ENCODE measurements around the gene MAGI3. TPM values are rescaled to one million over a fixed set of nuclear protein-coding genes. Genes with fewer than 3 reads are reported as not detected.

The MAGI3 gene
- total RNA-seq, 1 experiment from 2014 or later = 27.6 TPM

DNA sequence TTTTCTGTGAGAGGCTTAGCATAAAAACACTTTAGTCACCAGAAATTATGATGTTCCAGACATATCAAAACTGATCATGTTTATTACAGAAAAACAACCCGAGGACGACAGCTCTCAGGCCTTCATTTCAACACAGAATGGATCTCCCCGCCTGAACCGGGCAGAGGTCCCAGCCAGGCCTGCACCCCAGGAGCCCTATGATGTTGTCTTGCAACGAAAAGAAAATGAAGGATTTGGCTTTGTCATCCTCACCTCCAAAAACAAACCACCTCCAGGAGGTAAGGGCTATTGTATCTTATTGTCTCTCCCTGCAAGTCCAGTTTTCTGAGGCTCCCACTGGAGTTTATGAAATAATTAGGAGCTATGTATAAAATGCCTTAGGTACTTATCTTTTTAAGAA lies 263.4 kb downstream of the MAGI3 start:
- H3K4me3 ChIP-seq (ENCODE audit: low read depth, low read length) = no peak overlapping the region
- no peak overlapping the region for H3K27ac Mint-ChIP-seq (ENCODE audit: unreplicated experiment)
- peaks cover 4% of the 10 kb centered on the region for H3K36me3 Mint-ChIP-seq (ENCODE audit: insufficient read depth, unreplicated experiment)
- H3K4me1 Mint-ChIP-seq (ENCODE audit: low read depth, unreplicated experiment) = no peaks in the 10 kb centered on the region
- intact Hi-C loops (cut with micrococcal nuclease; ENCODE audit: unreplicated experiment) = no loop called here
- ChIA-PET POLR2A (no interaction called here), CTCF (no interaction called here)
- no peak for DNase-seq
- H3K4me1 ChIP-seq = no peaks in the 10 kb centered on the region
- no peaks in the 10 kb centered on the region for H3K27me3 ChIP-seq (replicated peaks; ENCODE audit: control insufficient read depth, insufficient read depth, low read length)
- H3K36me3 ChIP-seq (ENCODE audit: control insufficient read depth, insufficient read depth, low read length) = no peaks in the 10 kb centered on the region
- no peak overlapping the region for H3K4me3 Mint-ChIP-seq (ENCODE audit: unreplicated experiment)
- no peaks in the 10 kb centered on the region for H3K9me3 Mint-ChIP-seq (ENCODE audit: unreplicated experiment)
- no TSS peak for BruUV-seq (replicated peaks)
- no peaks in the 10 kb centered on the region for H3K9me3 ChIP-seq
- H3K27me3 Mint-ChIP-seq (ENCODE audit: insufficient read depth, unreplicated experiment) = no peaks in the 10 kb centered on the region
- TF ChIP-seq, protein P1, sequence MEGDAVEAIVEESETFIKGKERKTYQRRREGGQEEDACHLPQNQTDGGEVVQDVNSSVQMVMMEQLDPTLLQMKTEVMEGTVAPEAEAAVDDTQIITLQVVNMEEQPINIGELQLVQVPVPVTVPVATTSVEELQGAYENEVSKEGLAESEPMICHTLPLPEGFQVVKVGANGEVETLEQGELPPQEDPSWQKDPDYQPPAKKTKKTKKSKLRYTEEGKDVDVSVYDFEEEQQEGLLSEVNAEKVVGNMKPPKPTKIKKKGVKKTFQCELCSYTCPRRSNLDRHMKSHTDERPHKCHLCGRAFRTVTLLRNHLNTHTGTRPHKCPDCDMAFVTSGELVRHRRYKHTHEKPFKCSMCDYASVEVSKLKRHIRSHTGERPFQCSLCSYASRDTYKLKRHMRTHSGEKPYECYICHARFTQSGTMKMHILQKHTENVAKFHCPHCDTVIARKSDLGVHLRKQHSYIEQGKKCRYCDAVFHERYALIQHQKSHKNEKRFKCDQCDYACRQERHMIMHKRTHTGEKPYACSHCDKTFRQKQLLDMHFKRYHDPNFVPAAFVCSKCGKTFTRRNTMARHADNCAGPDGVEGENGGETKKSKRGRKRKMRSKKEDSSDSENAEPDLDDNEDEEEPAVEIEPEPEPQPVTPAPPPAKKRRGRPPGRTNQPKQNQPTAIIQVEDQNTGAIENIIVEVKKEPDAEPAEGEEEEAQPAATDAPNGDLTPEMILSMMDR (IDR thresholded peaks at IDR 0.05; ENCODE audit: insufficient read depth in 1 of 2, low read depth in 1 of 2, low read length in 1 of 2, severe bottlenecking in 1 of 2, unreplicated experiment in 1 of 2) = no peak

DNA sequence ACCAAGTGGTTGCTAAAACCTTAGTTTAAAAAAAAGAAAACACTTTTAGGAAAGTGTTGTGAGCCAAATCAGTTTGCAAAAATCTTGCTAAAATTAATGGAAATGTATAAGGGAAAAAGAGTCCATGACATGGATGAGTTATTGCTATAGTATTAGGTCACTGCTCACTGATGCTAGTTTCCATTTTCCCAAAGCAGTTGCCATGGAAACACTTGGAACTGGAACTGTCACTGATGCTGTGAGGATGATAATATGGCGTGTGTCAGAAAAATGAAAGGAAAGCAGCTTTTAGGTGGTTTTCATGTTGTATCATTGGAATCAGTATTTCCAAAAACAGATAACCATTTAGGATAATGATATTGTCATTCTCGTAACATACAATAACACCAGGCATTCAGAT lies 264.6 kb downstream of the MAGI3 start:
- Mint-ChIP-seq H3K4me3 (ENCODE audit: unreplicated experiment) (no peak overlapping the region), H3K36me3 (ENCODE audit: insufficient read depth, unreplicated experiment) (peaks cover 6% of the 10 kb centered on the region), H3K4me1 (ENCODE audit: low read depth, unreplicated experiment) (no peaks in the 10 kb centered on the region), H3K27me3 (ENCODE audit: insufficient read depth, unreplicated experiment) (no peaks in the 10 kb centered on the region), H3K27ac (ENCODE audit: unreplicated experiment) (no peak overlapping the region), H3K9me3 (ENCODE audit: unreplicated experiment) (no peaks in the 10 kb centered on the region)
- Histone ChIP-seq H3K4me3 (ENCODE audit: low read depth, low read length) (no peak overlapping the region), H3K27me3 (replicated peaks; ENCODE audit: control insufficient read depth, insufficient read depth, low read length) (no peaks in the 10 kb centered on the region), H3K9me3 (no peaks in the 10 kb centered on the region), H3K4me1 (no peaks in the 10 kb centered on the region), H3K36me3 (ENCODE audit: control insufficient read depth, insufficient read depth, low read length) (no peaks in the 10 kb centered on the region)
- ChIA-PET CTCF (no interaction called here), POLR2A (no interaction called here)
- intact Hi-C loops (cut with micrococcal nuclease; ENCODE audit: unreplicated experiment) = no loop called here
- TF ChIP-seq, protein P1 (IDR thresholded peaks at IDR 0.05; ENCODE audit: insufficient read depth in 1 of 2, low read depth in 1 of 2, low read length in 1 of 2, severe bottlenecking in 1 of 2, unreplicated experiment in 1 of 2) = no peak
- DNase-seq = no peak
- no TSS peak for BruUV-seq (replicated peaks)

DNA sequence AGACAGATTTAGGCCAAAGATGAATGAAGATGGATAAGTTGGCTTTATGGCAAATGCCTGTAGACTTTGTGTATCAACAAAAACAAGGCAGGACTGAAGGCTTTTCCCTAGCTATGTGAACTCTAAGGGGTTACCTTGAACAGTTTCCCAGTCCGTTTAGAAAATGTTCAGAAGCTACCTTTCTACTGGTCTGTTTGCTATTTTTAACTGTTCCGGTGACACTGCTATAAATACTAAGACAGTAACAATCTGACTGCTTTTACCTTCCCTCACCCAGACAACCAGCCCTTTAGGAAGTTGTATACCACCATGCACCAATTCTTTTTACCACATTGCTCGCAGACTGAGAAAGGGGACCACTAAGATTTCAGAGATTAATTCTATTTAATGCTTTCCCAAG lies 266.8 kb downstream of the MAGI3 start:
- Mint-ChIP-seq H3K4me3 (ENCODE audit: unreplicated experiment) (no peak overlapping the region), H3K27ac (ENCODE audit: unreplicated experiment) (no peak overlapping the region), H3K4me1 (ENCODE audit: low read depth, unreplicated experiment) (no peaks in the 10 kb centered on the region), H3K36me3 (ENCODE audit: insufficient read depth, unreplicated experiment) (peaks cover 13% of the 10 kb centered on the region), H3K9me3 (ENCODE audit: unreplicated experiment) (no peaks in the 10 kb centered on the region), H3K27me3 (ENCODE audit: insufficient read depth, unreplicated experiment) (no peaks in the 10 kb centered on the region)
- ChIA-PET CTCF (no interaction called here), POLR2A (no interaction called here)
- TF ChIP-seq, protein P1 (IDR thresholded peaks at IDR 0.05; ENCODE audit: insufficient read depth in 1 of 2, low read depth in 1 of 2, low read length in 1 of 2, severe bottlenecking in 1 of 2, unreplicated experiment in 1 of 2) = no peak
- Histone ChIP-seq H3K36me3 (ENCODE audit: control insufficient read depth, insufficient read depth, low read length) (no peaks in the 10 kb centered on the region), H3K4me1 (no peaks in the 10 kb centered on the region), H3K9me3 (no peaks in the 10 kb centered on the region), H3K4me3 (ENCODE audit: low read depth, low read length) (no peak overlapping the region), H3K27me3 (replicated peaks; ENCODE audit: control insufficient read depth, insufficient read depth, low read length) (no peaks in the 10 kb centered on the region)
- DNase-seq = no peak
- intact Hi-C loops (cut with micrococcal nuclease; ENCODE audit: unreplicated experiment) = no loop called here
- BruUV-seq (replicated peaks) = no TSS peak
